H9 (cell line): ENCODE data around the gene HHAT. TPM values are rescaled to one million over a fixed set of nuclear protein-coding genes. Genes with fewer than 3 reads are reported as not detected.

ENCODE experiments used
- DNase-seq: peaks from one replicate; pipeline ENCODE4 v3.0.0-alpha.2; 2017
- H2AFZ ChIP-seq: one replicate; pipeline ENCODE4 v1.6.1; 2013; ENCODE audit warnings: mild to moderate bottlenecking, low read length, control low read depth, moderate library complexity
- H2AK5ac ChIP-seq: 2 replicates; pipeline ENCODE4 v1.6.1; 2013; ENCODE audit warnings: low read length, control low read depth, mixed read lengths; ENCODE audit not compliant: insufficient read length
- H2BK120ac ChIP-seq: one replicate; pipeline ENCODE4 v1.6.1; 2013; ENCODE audit warnings: low read depth, mild to moderate bottlenecking, low read length, control low read depth, inconsistent platforms; ENCODE audit not compliant: poor library complexity, severe bottlenecking
- H2BK12ac ChIP-seq: 2 replicates; pipeline ENCODE4 v1.6.1; 2013; ENCODE audit warnings: low read length, control low read depth, mixed read lengths, low read depth; ENCODE audit not compliant: insufficient read length
- H2BK15ac ChIP-seq: 2 replicates; pipeline ENCODE4 v1.6.1; 2013; ENCODE audit warnings: low read depth, low read length, control low read depth
- H2BK20ac ChIP-seq: one replicate; pipeline ENCODE4 v1.6.1; 2013; ENCODE audit warnings: low read depth, mild to moderate bottlenecking, low read length, control low read depth, inconsistent platforms; ENCODE audit not compliant: poor library complexity, severe bottlenecking
- H2BK5ac ChIP-seq: 2 replicates; pipeline ENCODE4 v1.6.1; 2013; ENCODE audit warnings: low read length, control low read depth, mixed read lengths; ENCODE audit not compliant: insufficient read length
- H3K14ac ChIP-seq: 2 replicates; pipeline ENCODE4 v1.6.1; 2013; ENCODE audit warnings: low read length, control low read depth; ENCODE audit not compliant: insufficient read depth
- H3K18ac ChIP-seq: 2 replicates; pipeline ENCODE4 v1.6.1; 2013; ENCODE audit warnings: low read depth, mild to moderate bottlenecking, mixed read lengths, low read length, control low read depth; ENCODE audit not compliant: insufficient read length
- H3K23ac ChIP-seq: 2 replicates; pipeline ENCODE4 v1.6.1; 2013; ENCODE audit warnings: low read length, control low read depth, mixed read lengths, low read depth; ENCODE audit not compliant: insufficient read length
- H3K23me2 ChIP-seq: 2 replicates; pipeline ENCODE4 v1.6.1; 2013; ENCODE audit warnings: low read depth, mild to moderate bottlenecking, mixed read lengths, low read length, control low read depth; ENCODE audit not compliant: insufficient read length, poor library complexity, severe bottlenecking
- H3K27ac ChIP-seq: 2 replicates; pipeline ENCODE4 v1.5.1; 2013; ENCODE audit warnings: low read length, control low read depth, mixed read lengths, low read depth; ENCODE audit not compliant: insufficient read length
- H3K27me3 ChIP-seq: 2 replicates; pipeline ENCODE4 v1.6.1; 2013; ENCODE audit warnings: low read length, control low read depth, inconsistent platforms; ENCODE audit not compliant: insufficient read depth
- H3K4ac ChIP-seq: 2 replicates; pipeline ENCODE4 v1.6.1; 2013; ENCODE audit warnings: low read depth, mild to moderate bottlenecking, control low read depth, inconsistent platforms, low read length, moderate library complexity
- H3K4me1 ChIP-seq: 2 replicates; pipeline ENCODE4 v1.6.1; 2013; ENCODE audit warnings: low read length, control low read depth, inconsistent platforms; ENCODE audit not compliant: insufficient read depth
- H3K4me2 ChIP-seq: 2 replicates; pipeline ENCODE4 v1.6.1; 2013; ENCODE audit warnings: low read length, control low read depth, mixed read lengths; ENCODE audit not compliant: insufficient read length, insufficient read depth
- H3K56ac ChIP-seq: 2 replicates; pipeline ENCODE4 v1.6.1; 2013; ENCODE audit warnings: low read depth, mild to moderate bottlenecking, mixed read lengths, low read length, control low read depth; ENCODE audit not compliant: insufficient read length
- H3K79me1 ChIP-seq: 2 replicates; pipeline ENCODE4 v1.6.1; 2013; ENCODE audit warnings: low read depth, mild to moderate bottlenecking, moderate library complexity, low read length, control low read depth, inconsistent platforms; ENCODE audit not compliant: insufficient read depth, poor library complexity, severe bottlenecking
- H3K79me2 ChIP-seq: 2 replicates; pipeline ENCODE4 v1.6.1; 2013; ENCODE audit warnings: low read length, control low read depth, inconsistent platforms; ENCODE audit not compliant: insufficient read depth
- H3K9ac ChIP-seq: 2 replicates; pipeline ENCODE4 v1.6.1; 2013; ENCODE audit warnings: low read length, control low read depth, mixed read lengths; ENCODE audit not compliant: insufficient read length; ENCODE audit errors: extremely low read depth
- H3K9me3 ChIP-seq: one replicate; pipeline ENCODE4 v1.6.1; 2013; ENCODE audit warnings: low read depth, low read length, inconsistent platforms; ENCODE audit not compliant: control insufficient read depth
- H3T11ph ChIP-seq: one replicate; pipeline ENCODE4 v1.6.1; 2013; ENCODE audit warnings: mild to moderate bottlenecking, low read length, control low read depth, inconsistent platforms
- H4K20me1 ChIP-seq: one replicate; pipeline ENCODE4 v1.6.1; 2013; ENCODE audit not compliant: control insufficient read depth, insufficient read length, insufficient read depth
- H4K5ac ChIP-seq: 2 replicates; pipeline ENCODE4 v1.6.1; 2013; ENCODE audit warnings: low read depth, mild to moderate bottlenecking, mixed read lengths, low read length, control low read depth; ENCODE audit not compliant: insufficient read length
- H4K8ac ChIP-seq: replicated peaks from 2 replicates; pipeline ENCODE4 v1.6.1; 2013; ENCODE audit warnings: low read length, control low read depth, mixed read lengths, low read depth; ENCODE audit not compliant: insufficient read length
- H4K91ac ChIP-seq: 2 replicates; pipeline ENCODE4 v1.6.1; 2013; ENCODE audit warnings: low read depth, mild to moderate bottlenecking, moderate library complexity, mixed read lengths, low read length, control low read depth; ENCODE audit not compliant: insufficient read length
- H3K27ac Mint-ChIP-seq, 3 experiments: 2 replicates in 2 of 3; 3 replicates in 1 of 3; pipeline ENCODE4 v1.8.0; 2020 to 2021; ENCODE audit warnings: mixed read lengths in 3 of 3, mild to moderate bottlenecking in 1 of 3, moderate library complexity in 1 of 3
- H3K27me3 Mint-ChIP-seq: 2 replicates; pipeline ENCODE4 v1.8.0; 2021; ENCODE audit warnings: low read depth, mild to moderate bottlenecking, moderate library complexity, mixed read lengths
- H3K36me3 Mint-ChIP-seq, 3 experiments: 2 replicates in 2 of 3; 3 replicates in 1 of 3; pipeline ENCODE4 v1.8.0; 2020 to 2021; ENCODE audit warnings: low read depth in 3 of 3, mixed read lengths in 3 of 3; ENCODE audit not compliant: insufficient read depth in 1 of 3
- H3K4me1 Mint-ChIP-seq, 2 experiments: 2 replicates each; pipeline ENCODE4 v1.8.0; 2020; ENCODE audit warnings: mixed read lengths in 2 of 2
- H3K4me3 Mint-ChIP-seq, 2 experiments: 2 replicates in 1 of 2; 3 replicates in 1 of 2; pipeline ENCODE4 v1.8.0; 2020 to 2021; ENCODE audit warnings: mild to moderate bottlenecking in 2 of 2, mixed read lengths in 2 of 2, moderate library complexity in 1 of 2
- H3K9me3 Mint-ChIP-seq, 2 experiments: 2 replicates in 1 of 2; 3 replicates in 1 of 2; pipeline ENCODE4 v1.8.0; 2020; ENCODE audit warnings: mild to moderate bottlenecking in 2 of 2, mixed read lengths in 2 of 2, moderate library complexity in 1 of 2
- CTCF ChIP-seq: fragments of 200-600 bp; sonication (generic); conservative IDR thresholded peaks from 3 replicates; pipeline ENCODE4 v1.8.0; 2021; ENCODE audit warnings: antibody characterized with exemption, mild to moderate bottlenecking
- WGBS: extraction: QIAGEN DNeasy Blood & Tissue Kit; methylation state at CpG from one replicate; pipeline ENCODE4 v1.1.7; 2013; ENCODE audit warnings: missing lambda C conversion rate, low lambda C conversion rate, mixed read lengths; ENCODE audit not compliant: insufficient read length; ENCODE audit errors: extremely low coverage; 5-methylcytosine and 5-hydroxymethylcytosine counted together
- total RNA-seq: library from RNA; stranded (reverse); gene quantifications from 2 replicates; pipeline ENCODE4 v1.2.1, GENCODE V29; 2021

Gene HHAT
- total RNA-seq, 1 experiment from 2014 or later, result 0.48 TPM

- H4K91ac ChIP-seq, result no peak overlapping the region
- H3K79me1 ChIP-seq, result no peaks in the 10 kb centered on the region
- DNase-seq, result no peak
- no peaks in the 10 kb centered on the region for H3K4me1 ChIP-seq
- H2AK5ac ChIP-seq, result no peak overlapping the region
- Mint-ChIP-seq H3K27ac (no peak overlapping the region), H3K9me3 (peaks cover 0 to 3% of the 10 kb centered on the region in 2 experiments; a peak in 2 of 5 replicates), H3K4me1 (peaks cover 9 to 11% of the 10 kb centered on the region in 2 experiments), H3K36me3 (peaks cover 0 to 4% (median 0%) of the 10 kb centered on the region in 3 experiments; a peak in 3 of 7 replicates), H3K4me3 (no peak overlapping the region), H3K27me3 (no peaks in the 10 kb centered on the region; the same call in 1 of the 2 replicates)
- H4K5ac ChIP-seq, result no peak overlapping the region
- no peak overlapping the region for H2BK120ac ChIP-seq
- no peak overlapping the region for H2BK12ac ChIP-seq
- H2BK15ac ChIP-seq, result no peak overlapping the region
- no peaks in the 10 kb centered on the region for H4K20me1 ChIP-seq
- no CpG with 5 or more reads among the region's 1 CpG for WGBS
- no peak overlapping the region for H3K14ac ChIP-seq
- H3K56ac ChIP-seq, result no peak overlapping the region
- H3K4ac ChIP-seq, result no peak overlapping the region
- H3K18ac ChIP-seq, result no peak overlapping the region
- H3K9ac ChIP-seq, result no peak overlapping the region
- no peak overlapping the region for H2BK20ac ChIP-seq
- no peak overlapping the region for H3K23ac ChIP-seq
- no peaks in the 10 kb centered on the region for H3K27me3 ChIP-seq
- no peak for TF ChIP-seq CTCF
- H3K9me3 ChIP-seq, result no peaks in the 10 kb centered on the region
- no peaks in the 10 kb centered on the region for H3K23me2 ChIP-seq
- H2AFZ ChIP-seq, result no peak overlapping the region
- H3K4me2 ChIP-seq, result no peak overlapping the region
- no peak overlapping the region for H3T11ph ChIP-seq
- H3K79me2 ChIP-seq, result no peaks in the 10 kb centered on the region
- no peak overlapping the region for H4K8ac ChIP-seq
- H3K27ac ChIP-seq, result no peak overlapping the region
- no peak overlapping the region for H2BK5ac ChIP-seq
Observed at GRCh38 chr1:210398466-210398865, 69.8 kb downstream of the HHAT start.
